Renal cortex interstitium (tissue), 11 donors: ENCODE measurements around the gene PDE11A. TPM values are rescaled to one million over a fixed set of nuclear protein-coding genes. Genes with fewer than 3 reads are reported as not detected.
"Not testable (repeated sequence)": the region's sequence is repeated elsewhere in the genome, so short reads cannot be mapped to it uniquely, and the experiment has no call there.

ENCODE experiments used
- DNase-seq, 11 donors: peaks; one replicate each; pipeline ENCODE4 v3.0.0-alpha.2; 2013; ENCODE audit warnings: low read depth in 9 of 11, low spot score in 4 of 11; ENCODE audit errors: extremely low read depth in 1 of 11
- polyA plus RNA-seq, 3 donors: library from polyadenylated mRNA; unstranded; fragments of 120-200 nt; gene quantifications; one replicate each; pipeline ENCODE4 v1.2.1, GENCODE V29; 2013; ENCODE audit not compliant: insufficient read length in 3 of 3

Gene PDE11A
- polyA plus RNA-seq, 3 donors = 6.0 to 8.2 (median 6.7) TPM

DNA sequence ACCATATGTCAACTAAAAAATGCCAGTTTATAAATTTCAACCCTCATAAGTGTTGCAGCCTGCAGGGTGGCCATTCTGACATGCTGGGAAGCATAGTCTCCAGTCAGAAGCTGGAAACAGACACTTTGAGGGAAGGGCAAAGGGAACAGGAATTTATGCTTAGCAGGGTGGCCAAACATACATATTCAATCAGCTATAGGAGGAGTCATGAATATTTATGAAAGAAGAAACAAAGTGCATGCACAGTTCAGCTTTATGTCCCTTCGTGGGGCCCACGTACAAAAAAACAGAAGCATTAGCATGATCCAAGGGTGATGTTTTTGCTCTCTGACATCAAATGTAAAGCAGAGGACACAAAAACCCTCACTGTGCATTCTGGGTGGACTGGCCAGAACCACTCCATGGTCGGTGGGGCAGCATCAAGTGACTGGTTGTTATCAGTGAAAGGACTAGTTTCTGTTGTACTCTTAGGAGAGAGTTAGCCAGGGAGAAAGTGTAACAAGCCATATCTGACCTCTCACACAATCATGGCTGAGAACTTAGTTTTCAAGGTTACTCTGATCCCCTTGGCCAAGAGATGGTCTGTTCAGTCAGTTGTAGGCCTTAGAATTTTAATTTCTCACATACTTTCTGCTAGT lies 9.9 kb upstream of the PDE11A start:
- no peak for DNase-seq

- not testable (repeated sequence) for DNase-seq
Measured at GRCh38 chr2:178079279-178079678, 6.7 kb upstream of the PDE11A start.

- DNase-seq = no peak
Measured at GRCh38 chr2:178076130-178076529, 3.6 kb upstream of the PDE11A start.

GRCh38 chr2:178075006-178075326 lies 2.4 kb upstream of the PDE11A start:
- no peak for DNase-seq

- no peak for DNase-seq
Measured at GRCh38 chr2:178074123-178075005, 1.8 kb upstream of the PDE11A start.

GRCh38 chr2:178072000-178072382 lies 586 bp downstream of the PDE11A start:
- no peak for DNase-seq

DNA sequence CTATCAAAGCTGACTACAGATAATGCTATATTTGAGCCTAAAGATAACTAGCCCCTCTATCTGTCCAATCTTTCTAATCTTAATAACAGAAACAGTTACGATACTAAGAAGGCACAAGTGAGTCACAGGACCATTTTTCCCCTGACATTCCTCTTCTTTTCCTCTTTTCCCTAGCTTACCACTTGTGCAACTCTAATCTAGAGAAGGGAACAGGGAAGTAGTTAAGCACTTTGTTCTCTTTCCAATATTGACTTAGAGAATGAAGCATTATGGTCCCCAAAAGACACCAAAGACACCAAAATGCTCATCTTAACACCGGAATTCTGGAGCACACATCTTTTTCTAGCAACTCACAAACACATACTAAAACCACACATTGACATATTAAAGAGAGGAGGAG lies 1.8 kb downstream of the PDE11A start:
- DNase-seq = no peak

- DNase-seq = no peak
Measured at GRCh38 chr2:178069551-178069950, 3.0 kb downstream of the PDE11A start.

GRCh38 chr2:178068823-178069454 lies 3.6 kb downstream of the PDE11A start:
- no peak for DNase-seq

DNA sequence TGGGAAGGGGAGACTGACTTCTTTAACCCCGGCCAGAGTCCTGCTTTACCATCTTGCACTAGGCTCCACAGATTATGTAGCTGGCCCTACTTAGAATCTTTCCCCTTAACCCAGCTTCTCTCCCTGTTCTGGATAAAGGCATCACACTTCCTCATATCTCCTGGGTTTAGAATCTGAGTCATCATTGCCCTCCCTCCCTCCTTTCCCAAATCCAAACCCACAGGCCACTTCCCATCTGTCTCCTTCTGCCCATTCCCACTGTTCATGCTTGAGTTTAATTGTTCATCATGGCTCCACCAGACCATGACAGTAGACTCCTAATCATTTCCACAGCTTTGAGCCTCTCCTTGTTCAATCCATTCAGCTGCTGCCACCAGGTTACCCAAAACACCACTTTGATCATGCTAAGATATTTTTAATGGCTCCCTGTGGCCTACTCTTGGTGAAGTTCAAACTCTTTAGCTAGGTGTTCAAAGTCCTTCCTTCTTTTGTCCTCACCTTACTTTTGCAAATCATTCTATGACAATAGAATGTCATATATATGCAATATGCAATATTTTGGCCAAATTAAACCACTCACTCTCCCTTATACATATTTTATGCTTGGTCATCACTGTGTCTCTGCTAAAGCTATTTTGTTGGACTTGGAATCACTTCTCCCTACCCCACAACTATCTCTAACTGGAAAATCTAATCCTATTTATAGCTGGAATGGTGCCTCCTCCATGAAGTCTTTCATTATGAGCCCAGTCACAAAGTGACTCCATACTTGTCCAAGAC lies 5.5 kb downstream of the PDE11A start:
- no peak for DNase-seq

GRCh38 chr2:178066324-178066723 lies 6.3 kb downstream of the PDE11A start:
- no peak for DNase-seq

GRCh38 chr2:178059681-178060080 lies 12.9 kb downstream of the PDE11A start:
- DNase-seq = no peak

DNA sequence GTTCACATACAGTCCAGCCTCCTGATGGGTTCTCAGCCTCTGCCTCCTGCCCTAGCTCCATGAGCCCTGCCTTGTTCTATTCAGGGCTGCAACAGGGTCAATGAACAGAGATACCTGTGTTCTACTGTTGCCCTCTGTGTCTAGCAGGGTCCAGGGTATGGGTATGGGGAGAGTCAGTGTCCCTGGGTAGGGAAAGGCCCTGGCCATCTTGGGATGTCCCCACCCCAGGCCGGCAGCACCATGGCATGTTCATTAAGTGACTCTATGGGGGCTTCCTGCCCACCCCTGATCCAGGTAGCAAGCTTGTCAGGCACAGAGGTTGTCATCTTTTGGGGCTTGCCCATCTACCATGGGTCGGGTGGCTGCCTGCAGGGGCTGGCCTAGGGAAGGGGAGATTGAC lies 13.5 kb downstream of the PDE11A start:
- DNase-seq = no peak

DNA sequence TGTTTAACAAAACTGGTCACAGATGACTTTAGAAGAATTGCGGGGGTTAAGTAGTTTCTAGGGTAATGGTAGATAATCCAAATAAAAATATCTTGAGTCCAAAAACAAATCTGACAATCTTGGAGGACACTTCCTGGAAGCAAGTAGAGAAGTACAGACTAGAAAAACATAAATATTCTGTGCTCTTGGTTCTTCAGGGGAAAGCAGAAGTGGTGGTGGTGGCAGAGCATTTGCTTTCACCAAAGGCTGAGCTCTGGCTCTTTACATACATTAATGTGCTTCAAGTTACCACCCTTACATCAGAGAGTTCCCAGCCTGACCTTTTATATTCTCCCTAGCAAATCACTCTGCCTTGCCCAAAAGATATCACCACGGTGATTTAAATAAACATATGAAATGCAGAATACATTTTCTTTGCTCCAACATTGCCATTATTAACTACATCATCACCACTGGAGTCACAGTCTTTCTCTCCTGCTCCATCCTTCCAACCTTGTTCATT lies 15.3 kb downstream of the PDE11A start:
- no peak for DNase-seq

DNA sequence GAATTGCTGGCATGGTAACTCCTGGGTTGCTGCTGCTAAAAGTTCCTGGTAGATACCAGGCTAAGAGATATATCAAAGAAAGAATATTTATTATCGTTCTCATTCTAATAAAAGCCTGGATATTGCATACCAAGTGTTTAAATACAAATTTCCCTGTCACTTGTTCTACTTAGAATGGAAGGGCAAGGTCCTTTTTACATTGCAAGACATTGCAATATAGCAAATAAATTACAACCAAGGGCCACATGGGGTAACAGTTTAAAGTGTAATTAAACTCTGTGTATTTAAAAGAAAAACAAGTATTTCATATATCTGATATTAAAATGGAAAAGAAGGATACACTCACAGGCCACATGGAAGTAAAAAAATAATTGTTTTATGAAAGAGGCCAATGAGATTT lies 16.2 kb downstream of the PDE11A start:
- DNase-seq = no peak

DNA sequence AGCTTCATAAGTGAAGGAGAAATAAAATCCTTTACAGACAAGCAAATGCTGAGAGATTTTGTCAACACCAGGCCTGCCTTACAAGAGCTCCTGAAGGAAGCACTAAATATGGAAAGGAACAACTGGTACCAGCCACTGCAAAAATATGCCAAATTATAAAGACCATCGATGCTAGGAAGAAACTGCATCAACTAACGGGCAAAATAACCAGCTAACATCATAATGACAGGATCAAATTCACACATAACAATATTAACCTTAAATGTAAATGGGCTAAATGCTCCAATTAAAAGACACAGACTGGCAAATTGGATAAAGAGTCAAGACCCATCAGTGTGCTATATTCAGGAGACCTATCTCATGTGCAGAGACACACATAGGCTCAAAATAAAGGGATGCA lies 21.3 kb downstream of the PDE11A start:
- not testable (repeated sequence) for DNase-seq

GRCh38 chr2:178047391-178047790 lies 25.2 kb downstream of the PDE11A start:
- DNase-seq = no peak

GRCh38 chr2:178044836-178045235 lies 27.7 kb downstream of the PDE11A start:
- DNase-seq = no peak

GRCh38 chr2:178043266-178043665 lies 29.3 kb downstream of the PDE11A start:
- no peak for DNase-seq
